Measurements from ENCODE around the gene CASZ1. TPM values are rescaled to one million over a fixed set of nuclear protein-coding genes. Genes with fewer than 3 reads are reported as not detected.

CASZ1 gene
- total RNA-seq, 1 experiment from 2014 or later, result 11.1 TPM

DNA sequence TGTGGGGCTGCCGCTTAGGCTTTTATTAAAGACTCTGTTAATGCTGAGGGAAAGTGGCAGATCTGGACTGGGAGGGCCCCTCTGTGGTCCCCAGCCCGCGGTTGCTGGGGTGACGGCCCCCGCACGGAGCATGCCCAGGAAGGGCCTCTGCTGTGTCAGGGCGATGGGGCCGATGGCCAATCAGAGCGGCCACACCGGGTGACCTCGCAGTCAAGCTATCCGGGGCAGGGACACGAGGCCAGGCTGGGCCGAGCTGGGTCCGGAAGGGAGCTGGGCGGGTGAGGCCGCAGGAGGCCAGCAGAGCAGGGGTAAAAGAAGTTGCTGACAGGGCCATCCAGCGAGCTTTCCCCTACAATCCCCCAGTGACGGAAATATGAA lies 145.1 kb downstream of the CASZ1 start:
- POLR2A ChIA-PET, result no interaction called here
- H3K4me1 Mint-ChIP-seq (ENCODE audit: insufficient read depth, unreplicated experiment), result no peaks in the 10 kb centered on the region

GRCh38 chr1:10650556-10651388 lies 145.7 kb downstream of the CASZ1 start:
- peaks cover 25% of the 10 kb centered on the region for H3K36me3 Mint-ChIP-seq (ENCODE audit: insufficient read depth, unreplicated experiment)
- intact Hi-C loops (cut with micrococcal nuclease), result no loop called here
- no peak overlapping the region for H3K4me3 Mint-ChIP-seq (ENCODE audit: unreplicated experiment)
- DNase-seq (ENCODE audit: unreplicated experiment), result no peak
- TF ChIP-seq, protein P1, sequence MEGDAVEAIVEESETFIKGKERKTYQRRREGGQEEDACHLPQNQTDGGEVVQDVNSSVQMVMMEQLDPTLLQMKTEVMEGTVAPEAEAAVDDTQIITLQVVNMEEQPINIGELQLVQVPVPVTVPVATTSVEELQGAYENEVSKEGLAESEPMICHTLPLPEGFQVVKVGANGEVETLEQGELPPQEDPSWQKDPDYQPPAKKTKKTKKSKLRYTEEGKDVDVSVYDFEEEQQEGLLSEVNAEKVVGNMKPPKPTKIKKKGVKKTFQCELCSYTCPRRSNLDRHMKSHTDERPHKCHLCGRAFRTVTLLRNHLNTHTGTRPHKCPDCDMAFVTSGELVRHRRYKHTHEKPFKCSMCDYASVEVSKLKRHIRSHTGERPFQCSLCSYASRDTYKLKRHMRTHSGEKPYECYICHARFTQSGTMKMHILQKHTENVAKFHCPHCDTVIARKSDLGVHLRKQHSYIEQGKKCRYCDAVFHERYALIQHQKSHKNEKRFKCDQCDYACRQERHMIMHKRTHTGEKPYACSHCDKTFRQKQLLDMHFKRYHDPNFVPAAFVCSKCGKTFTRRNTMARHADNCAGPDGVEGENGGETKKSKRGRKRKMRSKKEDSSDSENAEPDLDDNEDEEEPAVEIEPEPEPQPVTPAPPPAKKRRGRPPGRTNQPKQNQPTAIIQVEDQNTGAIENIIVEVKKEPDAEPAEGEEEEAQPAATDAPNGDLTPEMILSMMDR (IDR thresholded peaks at IDR 0.05; ENCODE audit: unreplicated experiment), result no peak
- no TSS peak for BruUV-seq (replicated peaks)
- H3K27ac Mint-ChIP-seq (ENCODE audit: low read depth, unreplicated experiment), result no peak overlapping the region
- POLR2A ChIA-PET, result interaction anchor here (0.7 to 1.1 kb wide), 2 partner anchors 121 to 198 kb away, joined by 3 read pairs; no protein-coding TSS in a partner anchor
- CTCF ChIA-PET, result interaction anchor here (0.6 kb wide), 1 partner anchor 143 kb away, joined by 3 read pairs; no protein-coding TSS in a partner anchor
- no peaks in the 10 kb centered on the region for H3K27me3 Mint-ChIP-seq (ENCODE audit: insufficient read depth, unreplicated experiment)
- H3K4me1 Mint-ChIP-seq (ENCODE audit: insufficient read depth, unreplicated experiment), result no peaks in the 10 kb centered on the region
- no peaks in the 10 kb centered on the region for H3K9me3 Mint-ChIP-seq (ENCODE audit: unreplicated experiment)

More for the DNA sequence above, 145.1 kb downstream of the CASZ1 start:
- H3K27me3 Mint-ChIP-seq (ENCODE audit: insufficient read depth, unreplicated experiment), result no peaks in the 10 kb centered on the region
- H3K27ac Mint-ChIP-seq (ENCODE audit: low read depth, unreplicated experiment), result no peak overlapping the region
- H3K4me3 Mint-ChIP-seq (ENCODE audit: unreplicated experiment), result no peak overlapping the region
- no peaks in the 10 kb centered on the region for H3K9me3 Mint-ChIP-seq (ENCODE audit: unreplicated experiment)
- DNase-seq (ENCODE audit: unreplicated experiment), result no peak
- CTCF ChIA-PET, result no interaction called here
- intact Hi-C loops (cut with micrococcal nuclease), result no loop called here
- no TSS peak for BruUV-seq (replicated peaks)
- H3K36me3 Mint-ChIP-seq (ENCODE audit: insufficient read depth, unreplicated experiment), result peaks cover 25% of the 10 kb centered on the region
- TF ChIP-seq, protein P1 (IDR thresholded peaks at IDR 0.05; ENCODE audit: unreplicated experiment), result no peak

GRCh38 chr1:10649517-10650201 lies 146.8 kb downstream of the CASZ1 start:
- H3K4me3 Mint-ChIP-seq (ENCODE audit: unreplicated experiment), result no peak overlapping the region
- H3K27ac Mint-ChIP-seq (ENCODE audit: low read depth, unreplicated experiment), result no peak overlapping the region
- DNase-seq (ENCODE audit: unreplicated experiment), result no peak
- POLR2A ChIA-PET, result interaction anchor here (0.7 to 1.1 kb wide), 2 partner anchors 120 to 199 kb away, joined by 3 read pairs; no protein-coding TSS in a partner anchor
- H3K36me3 Mint-ChIP-seq (ENCODE audit: insufficient read depth, unreplicated experiment), result peaks cover 17% of the 10 kb centered on the region
- no peaks in the 10 kb centered on the region for H3K27me3 Mint-ChIP-seq (ENCODE audit: insufficient read depth, unreplicated experiment)
- TF ChIP-seq, protein P1 (IDR thresholded peaks at IDR 0.05; ENCODE audit: unreplicated experiment), result no peak
- CTCF ChIA-PET, result interaction anchor here (0.6 kb wide), 1 partner anchor 142 kb away, joined by 3 read pairs; no protein-coding TSS in a partner anchor
- H3K9me3 Mint-ChIP-seq (ENCODE audit: unreplicated experiment), result no peaks in the 10 kb centered on the region
- no peaks in the 10 kb centered on the region for H3K4me1 Mint-ChIP-seq (ENCODE audit: insufficient read depth, unreplicated experiment)
- BruUV-seq (replicated peaks), result no TSS peak
- intact Hi-C loops (cut with micrococcal nuclease), result no loop called here

Measured in MCF 10A (cell line).